Stimulated activated CD8-positive, alpha-beta memory T cell treated with anti-CD3 and anti-CD28 coated beads, Interleukin-15, amount 100 ng/mL, for 24 hours (primary cell): ENCODE data around the gene ATG16L1.

Source experiments
- DNase-seq: peaks from one replicate; pipeline ENCODE4 v3.0.0-alpha.2; 2020; ENCODE audit warnings: low read depth

Gene ATG16L1

GRCh38 chr2:233260661-233261060, 9.2 kb downstream of the ATG16L1 start:
- DNase-seq, result no peak

- DNase-seq, result no peak
Observed at GRCh38 chr2:233261819-233262555, 10.5 kb downstream of the ATG16L1 start.

GRCh38 chr2:233262562-233262961, 11.1 kb downstream of the ATG16L1 start:
- DNase-seq, result no peak

- DNase-seq, result no peak
Observed at GRCh38 chr2:233263045-233263570, 11.6 kb downstream of the ATG16L1 start.

- no peak for DNase-seq
Observed at GRCh38 chr2:233264667-233265066, 13.2 kb downstream of the ATG16L1 start.

- no peak for DNase-seq
Observed at GRCh38 chr2:233265899-233266431, 14.5 kb downstream of the ATG16L1 start.

GRCh38 chr2:233266481-233266880, 15.0 kb downstream of the ATG16L1 start:
- DNase-seq, result no peak

GRCh38 chr2:233267516-233268245, 16.2 kb downstream of the ATG16L1 start:
- DNase-seq, result peak; percentile 7

GRCh38 chr2:233270366-233270765, 18.9 kb downstream of the ATG16L1 start:
- DNase-seq, result no peak

GRCh38 chr2:233270951-233271350, 19.5 kb downstream of the ATG16L1 start:
- no peak for DNase-seq

- DNase-seq, result no peak
Observed at GRCh38 chr2:233271693-233272092, 20.2 kb downstream of the ATG16L1 start.

- DNase-seq, result no peak
Observed at GRCh38 chr2:233273120-233273519, 21.6 kb downstream of the ATG16L1 start.

- no peak for DNase-seq
Observed at GRCh38 chr2:233275223-233275622, 23.8 kb downstream of the ATG16L1 start.

- no peak for DNase-seq
Observed at GRCh38 chr2:233278921-233279320, 27.4 kb downstream of the ATG16L1 start.

GRCh38 chr2:233280114-233280693, 28.7 kb downstream of the ATG16L1 start:
- no peak for DNase-seq

- no peak for DNase-seq
Observed at GRCh38 chr2:233281553-233281952, 30.1 kb downstream of the ATG16L1 start.

- DNase-seq, result no peak
Observed at GRCh38 chr2:233281992-233282603, 30.6 kb downstream of the ATG16L1 start.

GRCh38 chr2:233285921-233286320, 34.4 kb downstream of the ATG16L1 start:
- no peak for DNase-seq

GRCh38 chr2:233287871-233288270, 36.4 kb downstream of the ATG16L1 start:
- DNase-seq, result no peak

- no peak for DNase-seq
Observed at GRCh38 chr2:233288663-233289062, 37.2 kb downstream of the ATG16L1 start.

GRCh38 chr2:233289648-233290047, 38.2 kb downstream of the ATG16L1 start:
- no peak for DNase-seq
